Nephron progenitor cell (in vitro differentiated cells): ENCODE results near the gene MRPS23.

Experiments used
- DNase-seq: peaks from one replicate; pipeline ENCODE4 v3.0.0; 2021
- H3K27ac Mint-ChIP-seq: 2 replicates; pipeline ENCODE4 v1.8.0; 2021; ENCODE audit warnings: mild to moderate bottlenecking, moderate library complexity, mixed read lengths
- H3K27me3 Mint-ChIP-seq: 2 replicates; pipeline ENCODE4 v1.8.0; 2021; ENCODE audit warnings: mild to moderate bottlenecking, low read depth, mixed read lengths; ENCODE audit not compliant: poor library complexity
- H3K36me3 Mint-ChIP-seq: 2 replicates; pipeline ENCODE4 v1.8.0; 2021; ENCODE audit warnings: low read depth, mixed read lengths
- H3K4me1 Mint-ChIP-seq: 2 replicates; pipeline ENCODE4 v1.8.0; 2021; ENCODE audit warnings: mixed read lengths
- H3K4me3 Mint-ChIP-seq: 2 replicates; pipeline ENCODE4 v1.8.0; 2021; ENCODE audit warnings: mild to moderate bottlenecking, moderate library complexity, mixed read lengths
- H3K9me3 Mint-ChIP-seq: 2 replicates; pipeline ENCODE4 v1.8.0; 2021; ENCODE audit warnings: mild to moderate bottlenecking, moderate library complexity, mixed read lengths
- CTCF ChIP-seq: fragments of 200-600 bp; sonication (generic); IDR thresholded peaks from 2 replicates; pipeline ENCODE4 v1.5.0; 2021; ENCODE audit warnings: antibody characterized with exemption

Gene MRPS23

GRCh38 chr17:57876023-57876865 is 26.4 kb upstream of the MRPS23 start:
- Mint-ChIP-seq H3K36me3 (peaks cover 5% of the 10 kb centered on the region), H3K27me3 (no peaks in the 10 kb centered on the region), H3K4me3 (peak overlapping the region; percentile 58), H3K27ac (no peak overlapping the region), H3K4me1 (peaks cover 91% of the 10 kb centered on the region), H3K9me3 (no peaks in the 10 kb centered on the region)
- no peak for DNase-seq
- no peak for TF ChIP-seq CTCF

- peak; percentile 56 for DNase-seq
- Mint-ChIP-seq H3K36me3 (peaks cover 5% of the 10 kb centered on the region), H3K4me3 (peak overlapping the region; percentile 68), H3K4me1 (peaks cover 91% of the 10 kb centered on the region), H3K27ac (peak overlapping the region; percentile 59), H3K27me3 (no peaks in the 10 kb centered on the region), H3K9me3 (no peaks in the 10 kb centered on the region)
- TF ChIP-seq CTCF: peak; percentile 34
Observed at GRCh38 chr17:57875290-57876022, 25.6 kb upstream of the MRPS23 start.

- TF ChIP-seq CTCF: no peak
- H3K36me3 Mint-ChIP-seq: peaks cover 5% of the 10 kb centered on the region
- H3K27me3 Mint-ChIP-seq: peaks cover 3% of the 10 kb centered on the region
- no peaks in the 10 kb centered on the region for H3K9me3 Mint-ChIP-seq
- DNase-seq: peak; percentile 77
- peak overlapping the region; percentile 51 for H3K27ac Mint-ChIP-seq
- H3K4me3 Mint-ChIP-seq: peak overlapping the region; percentile 47
- H3K4me1 Mint-ChIP-seq: peaks cover 91% of the 10 kb centered on the region
Observed at GRCh38 chr17:57874434-57875289, 24.8 kb upstream of the MRPS23 start.

GRCh38 chr17:57874058-57874419 is 24.2 kb upstream of the MRPS23 start:
- peaks cover 91% of the 10 kb centered on the region for H3K4me1 Mint-ChIP-seq
- H3K4me3 Mint-ChIP-seq: peak overlapping the region; percentile 47
- no peaks in the 10 kb centered on the region for H3K9me3 Mint-ChIP-seq
- H3K36me3 Mint-ChIP-seq: no peaks in the 10 kb centered on the region
- H3K27me3 Mint-ChIP-seq: peaks cover 3% of the 10 kb centered on the region
- no peak for DNase-seq
- TF ChIP-seq CTCF: no peak
- H3K27ac Mint-ChIP-seq: no peak overlapping the region

- H3K9me3 Mint-ChIP-seq: no peaks in the 10 kb centered on the region
- DNase-seq: no peak
- peak overlapping the region; percentile 23 for H3K4me3 Mint-ChIP-seq
- no peak overlapping the region for H3K27ac Mint-ChIP-seq
- H3K27me3 Mint-ChIP-seq: peaks cover 3% of the 10 kb centered on the region
- no peak for TF ChIP-seq CTCF
- no peaks in the 10 kb centered on the region for H3K36me3 Mint-ChIP-seq
- peaks cover 92% of the 10 kb centered on the region for H3K4me1 Mint-ChIP-seq
Observed at GRCh38 chr17:57873261-57874057, 23.6 kb upstream of the MRPS23 start.
